ENCODE data around the gene AAMP. TPM values are rescaled to one million over a fixed set of nuclear protein-coding genes. Genes with fewer than 3 reads are reported as not detected.

The AAMP gene
- total and polyA plus RNA-seq, 7 donors: 52.7 to 120 (median 70.6) TPM

DNA sequence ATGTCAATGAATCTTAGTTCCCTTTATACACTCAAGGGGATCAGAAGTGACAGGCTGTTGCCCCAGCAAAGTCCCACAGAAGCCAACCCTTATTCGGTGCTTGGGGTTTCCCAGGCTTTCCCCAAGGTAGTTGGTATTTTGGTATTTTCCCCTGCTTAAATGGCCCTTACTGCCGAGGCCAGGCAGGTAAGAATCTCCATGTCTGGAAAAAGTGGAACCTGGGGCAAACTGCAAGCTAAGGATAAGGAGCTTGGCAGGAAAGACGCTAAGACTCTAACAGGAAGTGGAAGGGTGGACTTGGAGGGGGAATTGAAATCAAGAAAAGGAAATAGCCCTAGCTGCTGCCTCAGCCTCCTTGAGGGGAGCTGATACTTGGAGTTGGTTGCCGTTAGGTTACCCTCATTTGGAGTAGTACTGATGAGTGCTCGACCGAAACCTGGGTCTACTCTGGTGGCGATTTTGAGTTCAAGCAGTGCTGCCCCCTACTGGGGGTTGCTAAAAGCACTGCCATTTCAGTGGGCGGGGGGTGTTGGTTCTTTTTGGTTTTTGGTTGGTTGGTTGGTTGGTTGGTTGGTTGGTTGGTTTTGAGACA, 12.5 kb downstream of the AAMP start:
- TF ChIP-seq, protein P1, sequence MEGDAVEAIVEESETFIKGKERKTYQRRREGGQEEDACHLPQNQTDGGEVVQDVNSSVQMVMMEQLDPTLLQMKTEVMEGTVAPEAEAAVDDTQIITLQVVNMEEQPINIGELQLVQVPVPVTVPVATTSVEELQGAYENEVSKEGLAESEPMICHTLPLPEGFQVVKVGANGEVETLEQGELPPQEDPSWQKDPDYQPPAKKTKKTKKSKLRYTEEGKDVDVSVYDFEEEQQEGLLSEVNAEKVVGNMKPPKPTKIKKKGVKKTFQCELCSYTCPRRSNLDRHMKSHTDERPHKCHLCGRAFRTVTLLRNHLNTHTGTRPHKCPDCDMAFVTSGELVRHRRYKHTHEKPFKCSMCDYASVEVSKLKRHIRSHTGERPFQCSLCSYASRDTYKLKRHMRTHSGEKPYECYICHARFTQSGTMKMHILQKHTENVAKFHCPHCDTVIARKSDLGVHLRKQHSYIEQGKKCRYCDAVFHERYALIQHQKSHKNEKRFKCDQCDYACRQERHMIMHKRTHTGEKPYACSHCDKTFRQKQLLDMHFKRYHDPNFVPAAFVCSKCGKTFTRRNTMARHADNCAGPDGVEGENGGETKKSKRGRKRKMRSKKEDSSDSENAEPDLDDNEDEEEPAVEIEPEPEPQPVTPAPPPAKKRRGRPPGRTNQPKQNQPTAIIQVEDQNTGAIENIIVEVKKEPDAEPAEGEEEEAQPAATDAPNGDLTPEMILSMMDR (IDR thresholded peaks at IDR 0.05): peak; percentile 29
- Histone ChIP-seq H3K4me1 (peaks cover 32% of the 10 kb centered on the region), H3K36me3 (ENCODE audit: insufficient read depth in 1 of 2, low read depth in 1 of 2) (peaks cover 5 to 43% of the 10 kb centered on the region in 2 donors), H3K27ac (peak overlapping the region; percentile 41), H3K4me3 (no peak overlapping the region), H3K27me3 (ENCODE audit: insufficient read depth in 3 of 3, low read length in 2 of 3) (no peaks in the 10 kb centered on the region), H3K9me3 (no peaks in the 10 kb centered on the region)
- ATAC-seq: peak in 3 of 4 donors; percentile 39 to 47 (median 40)
- intact Hi-C loops (cut with DNase I): loop anchor here (5.0 kb wide), 1 partner anchor 70 kb away; no protein-coding TSS in a partner anchor
- DNase-seq: no peak
- 48 to 58% (median 57%) methylated on average over 8 of the region's 8 CpGs for WGBS, 3 donors

DNA sequence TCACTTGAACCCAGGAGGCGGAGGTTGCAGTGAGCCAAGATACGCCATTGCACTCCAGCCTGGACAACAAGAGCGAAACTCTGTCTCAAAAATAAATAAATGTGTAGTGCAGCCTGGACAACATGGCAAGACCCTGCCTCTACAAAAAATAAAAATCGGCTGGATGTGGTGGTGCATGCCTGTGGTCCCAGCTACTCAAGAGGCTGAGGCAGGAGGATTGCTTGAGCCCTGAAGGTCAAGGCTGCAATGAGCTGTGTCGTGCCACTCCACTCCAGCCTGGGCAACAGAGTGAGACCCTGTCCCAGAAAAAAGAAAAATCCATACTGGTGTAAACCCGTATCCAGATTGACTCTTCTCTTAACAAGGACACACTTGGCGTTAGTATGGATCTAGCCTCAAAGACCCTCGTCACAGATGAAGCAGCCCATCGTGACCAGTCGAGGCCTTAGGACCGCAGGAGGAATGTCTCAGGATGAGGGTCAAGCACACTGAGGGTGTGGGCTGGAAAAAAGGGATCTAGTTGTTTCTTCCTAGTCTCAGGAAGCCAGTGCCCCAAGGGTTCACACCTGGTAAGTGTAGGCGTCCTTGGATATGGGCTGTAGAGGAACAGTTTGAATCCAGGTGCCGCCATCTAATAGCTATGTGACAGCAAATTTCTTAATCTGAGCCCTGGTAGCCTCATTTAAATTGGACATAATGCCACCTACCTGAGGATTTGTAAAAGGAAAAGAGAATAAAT, 13.2 kb downstream of the AAMP start:
- peaks cover 40% of the 10 kb centered on the region for H3K4me1 ChIP-seq
- TF ChIP-seq, protein P1 (IDR thresholded peaks at IDR 0.05): no peak
- intact Hi-C loops (cut with DNase I): loop anchor here (5.0 kb wide), 1 partner anchor 69 kb away; no protein-coding TSS in a partner anchor

GRCh38 chr2:218255446-218255845, 14.5 kb downstream of the AAMP start:
- H3K4me1 ChIP-seq: peaks cover 43% of the 10 kb centered on the region
- no peaks in the 10 kb centered on the region for H3K9me3 ChIP-seq
- H3K27ac ChIP-seq: peak overlapping the region; percentile 30
- intact Hi-C loops (cut with DNase I): loop anchor here (5.0 kb wide), 1 partner anchor 68 kb away; no protein-coding TSS in a partner anchor
- H3K36me3 ChIP-seq (ENCODE audit: insufficient read depth in 1 of 2, low read depth in 1 of 2): peaks cover 5 to 63% of the 10 kb centered on the region in 2 donors
- no peaks in the 10 kb centered on the region for H3K27me3 ChIP-seq (ENCODE audit: insufficient read depth in 3 of 3, low read length in 2 of 3)
- no peak for ATAC-seq
- no peak for DNase-seq
- TF ChIP-seq, protein P1 (IDR thresholded peaks at IDR 0.05): no peak
- no peak overlapping the region for H3K4me3 ChIP-seq
- 74 to 91% (median 91%) methylated on average over 6 of the region's 6 CpGs for WGBS, 3 donors

More for the DNA sequence above, 13.2 kb downstream of the AAMP start:
- DNase-seq: no peak
- 92 to 95% (median 93%) methylated on average over 13 of the region's 13 CpGs for WGBS, 3 donors
- peaks cover 5 to 50% of the 10 kb centered on the region in 2 donors for H3K36me3 ChIP-seq (ENCODE audit: insufficient read depth in 1 of 2, low read depth in 1 of 2)
- H3K4me3 ChIP-seq: no peak overlapping the region
- H3K9me3 ChIP-seq: no peaks in the 10 kb centered on the region
- no peak for ATAC-seq
- H3K27me3 ChIP-seq (ENCODE audit: insufficient read depth in 3 of 3, low read length in 2 of 3): no peaks in the 10 kb centered on the region
- H3K27ac ChIP-seq: peak overlapping the region; percentile 41

DNA sequence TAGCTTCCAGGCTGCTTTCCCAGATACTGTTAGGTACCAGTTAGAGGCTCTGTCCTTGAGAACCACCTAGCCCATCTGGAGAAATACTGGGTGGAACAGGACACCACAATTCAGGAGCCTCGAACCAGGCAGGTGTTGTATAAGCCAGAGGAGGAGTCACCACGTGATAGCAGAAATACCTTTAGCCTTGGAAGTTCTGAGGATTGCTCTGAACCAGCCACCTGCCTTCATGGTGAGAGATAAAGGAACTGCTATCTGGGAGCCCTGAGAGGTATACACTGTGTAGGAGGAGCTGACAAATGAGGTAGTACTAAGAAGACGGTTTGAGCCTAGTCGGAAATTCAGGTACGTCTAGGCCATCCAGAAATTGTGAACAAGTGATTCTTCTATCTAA, 16.7 kb downstream of the AAMP start:
- peaks cover 35% of the 10 kb centered on the region for H3K4me1 ChIP-seq
- TF ChIP-seq, protein P1 (IDR thresholded peaks at IDR 0.05): no peak
- intact Hi-C loops (cut with DNase I): no loop called here
- no peaks in the 10 kb centered on the region for H3K9me3 ChIP-seq
- H3K27ac ChIP-seq: peak overlapping the region; percentile 68
- no peak overlapping the region for H3K4me3 ChIP-seq
- ATAC-seq: peak in 2 of 4 donors; percentile 21 to 36
- H3K27me3 ChIP-seq (ENCODE audit: insufficient read depth in 3 of 3, low read length in 2 of 3): no peaks in the 10 kb centered on the region
- peaks cover 23 to 85% of the 10 kb centered on the region in 2 donors for H3K36me3 ChIP-seq (ENCODE audit: insufficient read depth in 1 of 2, low read depth in 1 of 2)
- no peak for DNase-seq
- WGBS, 3 donors: 63 to 76% (median 73%) methylated on average over 5 of the region's 5 CpGs

Data from psoas muscle (tissue), 8 donors.